ENCODE measurements around the gene CIB4.

Gene CIB4

DNA sequence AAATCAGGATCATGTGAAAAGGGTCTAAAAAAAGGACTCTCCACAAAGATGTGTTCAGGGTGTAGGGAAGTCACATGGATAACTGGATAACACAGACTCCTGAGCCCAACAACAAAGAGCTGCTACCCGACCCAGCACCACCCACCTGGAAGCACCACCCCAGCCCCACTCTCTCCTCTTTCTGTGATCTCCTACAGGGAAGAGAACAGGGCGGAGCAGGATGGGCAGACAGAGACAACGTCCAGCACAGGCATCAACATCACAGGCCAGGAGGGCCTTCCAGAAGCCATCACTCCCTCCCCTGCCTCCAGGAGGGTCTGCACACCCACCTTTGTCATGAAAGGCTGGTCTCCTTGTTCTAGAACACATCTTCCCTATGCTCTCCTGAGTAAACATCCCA lies 1.3 kb upstream of the CIB4 start:
- DNase-seq (ENCODE audit: low read depth), result no peak

GRCh38 chr2:26640331-26640745 lies 828 bp downstream of the CIB4 start:
- no peak for DNase-seq (ENCODE audit: low read depth)

GRCh38 chr2:26639685-26640243 lies 1.4 kb downstream of the CIB4 start:
- no peak for DNase-seq (ENCODE audit: low read depth)

DNA sequence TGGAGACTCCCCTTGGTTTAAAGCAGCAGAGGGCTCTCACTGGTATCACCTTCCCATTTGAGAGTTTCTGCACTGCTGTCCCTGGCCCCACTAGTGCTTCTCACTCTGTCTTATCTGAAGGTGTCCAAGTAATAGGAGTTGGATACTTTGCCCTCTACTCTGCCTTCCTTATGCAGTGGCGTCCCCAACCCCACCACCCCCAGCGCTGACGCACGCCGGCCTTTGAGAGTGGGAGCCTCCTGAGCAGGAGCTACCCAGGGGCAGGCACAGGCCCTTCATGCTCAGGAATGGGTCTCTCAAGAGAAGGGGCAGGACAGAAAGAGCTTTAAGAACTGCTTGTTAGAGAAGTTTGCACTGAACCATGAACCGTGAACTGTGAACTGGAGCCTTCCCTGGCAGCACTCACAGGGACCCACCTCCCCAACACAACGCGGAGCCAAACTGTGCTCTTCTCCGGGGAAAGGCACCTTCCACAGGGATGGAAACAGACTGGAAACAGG lies 3.3 kb downstream of the CIB4 start:
- DNase-seq (ENCODE audit: low read depth), result no peak

GRCh38 chr2:26636935-26637334 lies 4.2 kb downstream of the CIB4 start:
- DNase-seq (ENCODE audit: low read depth), result no peak

GRCh38 chr2:26635401-26635800 lies 5.8 kb downstream of the CIB4 start:
- no peak for DNase-seq (ENCODE audit: low read depth)

- no peak for DNase-seq (ENCODE audit: low read depth)
Observed at GRCh38 chr2:26634636-26635230, 6.4 kb downstream of the CIB4 start.

DNA sequence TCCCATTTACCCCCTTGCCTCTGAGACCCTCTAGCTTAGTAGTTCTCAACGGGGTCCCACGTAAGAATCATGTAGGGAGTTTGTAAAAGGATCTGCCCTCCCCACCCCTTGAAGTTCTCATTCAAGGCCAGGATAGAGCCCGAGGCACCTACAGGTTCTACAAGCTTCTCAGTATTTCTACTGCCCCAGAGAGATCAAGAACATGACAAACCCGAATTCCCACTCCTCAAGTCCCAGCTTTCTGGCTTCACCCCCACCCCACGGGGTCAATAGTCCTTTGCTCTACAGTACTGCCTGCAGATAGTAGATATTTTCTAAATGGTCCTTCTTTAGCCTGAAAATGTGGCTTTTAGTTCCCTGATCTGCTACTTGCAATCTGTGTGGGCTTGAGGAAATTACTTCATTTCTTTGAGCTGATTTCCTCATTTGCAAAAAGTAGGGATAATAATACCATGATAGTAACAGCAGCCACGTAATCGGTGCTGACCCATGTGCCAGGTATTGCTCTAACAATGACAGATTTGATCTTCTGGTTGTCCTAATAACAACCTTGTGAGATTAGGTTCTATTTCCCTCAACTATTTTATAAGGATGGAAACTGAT lies 7.1 kb downstream of the CIB4 start:
- DNase-seq (ENCODE audit: low read depth), result no peak

GRCh38 chr2:26633351-26633945 lies 7.7 kb downstream of the CIB4 start:
- no peak for DNase-seq (ENCODE audit: low read depth)

DNA sequence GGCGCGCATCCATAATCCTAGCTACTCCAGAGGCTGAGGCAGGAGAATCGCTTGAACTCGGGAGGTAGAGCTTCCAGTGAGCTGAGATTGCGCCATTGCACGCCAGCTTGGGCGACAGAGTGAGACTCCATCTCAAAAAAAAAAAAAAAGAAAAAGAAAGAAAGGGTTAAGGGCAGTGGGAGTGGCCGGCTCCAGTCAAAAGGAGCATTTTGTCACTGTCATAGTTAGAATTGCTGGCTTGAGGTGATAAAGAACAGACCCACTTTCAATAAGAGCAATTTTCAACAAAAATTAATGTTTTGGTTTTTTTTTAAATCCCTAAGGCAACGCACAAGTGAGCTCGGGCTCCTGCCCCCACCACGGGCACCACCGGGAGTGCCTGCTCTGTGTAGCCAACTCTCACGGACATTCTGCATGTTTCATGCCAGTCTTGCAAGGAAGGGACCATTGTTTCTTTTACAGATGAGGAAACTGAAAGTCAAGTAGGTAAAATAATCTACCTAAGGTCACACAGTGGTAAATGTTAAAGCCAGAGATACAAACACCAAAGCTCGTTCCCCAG lies 8.5 kb downstream of the CIB4 start:
- no peak for DNase-seq (ENCODE audit: low read depth)

- no peak for DNase-seq (ENCODE audit: low read depth)
Observed at GRCh38 chr2:26631401-26632170, 9.6 kb downstream of the CIB4 start.

GRCh38 chr2:26630669-26631360 lies 10.4 kb downstream of the CIB4 start:
- no peak for DNase-seq (ENCODE audit: low read depth)

- no peak for DNase-seq (ENCODE audit: low read depth)
Observed at GRCh38 chr2:26630235-26630634, 10.9 kb downstream of the CIB4 start.

DNA sequence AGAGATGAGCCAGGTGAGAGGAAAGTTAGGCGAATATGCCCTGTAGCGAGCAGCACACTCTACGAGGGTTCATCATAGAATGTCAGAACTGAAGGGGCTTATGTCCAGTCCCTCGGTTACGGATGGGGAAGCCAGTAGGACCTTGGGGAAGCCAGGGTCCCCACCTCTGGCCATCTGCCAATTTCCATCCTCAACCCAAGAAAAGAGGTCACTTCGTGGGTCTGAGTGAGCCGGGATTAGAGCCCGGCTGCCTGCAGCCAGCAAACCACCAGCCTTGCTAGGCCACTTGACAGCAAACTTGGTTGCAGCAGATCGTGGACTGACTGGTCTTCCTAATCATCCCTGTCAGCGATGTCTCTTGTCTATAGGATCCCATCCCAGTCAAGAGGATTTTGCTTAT lies 11.4 kb downstream of the CIB4 start:
- no peak for DNase-seq (ENCODE audit: low read depth)

DNA sequence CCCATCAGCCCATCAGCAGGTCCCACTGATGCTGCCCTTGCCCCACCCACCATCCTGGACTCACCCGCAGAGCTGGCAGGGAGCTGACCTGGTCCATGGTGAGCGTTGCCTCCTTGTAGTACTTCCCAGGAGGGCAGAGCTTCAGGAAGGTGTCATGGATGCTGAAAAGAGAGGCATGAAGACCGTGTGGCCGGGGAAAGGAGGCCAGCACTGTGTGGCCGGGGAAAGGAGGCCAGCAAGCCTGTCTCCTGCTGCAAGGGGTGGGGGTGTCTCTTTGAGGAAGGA lies 11.9 kb downstream of the CIB4 start:
- no peak for DNase-seq (ENCODE audit: low read depth)

GRCh38 chr2:26628561-26629345 lies 12.4 kb downstream of the CIB4 start:
- no peak for DNase-seq (ENCODE audit: low read depth)

DNA sequence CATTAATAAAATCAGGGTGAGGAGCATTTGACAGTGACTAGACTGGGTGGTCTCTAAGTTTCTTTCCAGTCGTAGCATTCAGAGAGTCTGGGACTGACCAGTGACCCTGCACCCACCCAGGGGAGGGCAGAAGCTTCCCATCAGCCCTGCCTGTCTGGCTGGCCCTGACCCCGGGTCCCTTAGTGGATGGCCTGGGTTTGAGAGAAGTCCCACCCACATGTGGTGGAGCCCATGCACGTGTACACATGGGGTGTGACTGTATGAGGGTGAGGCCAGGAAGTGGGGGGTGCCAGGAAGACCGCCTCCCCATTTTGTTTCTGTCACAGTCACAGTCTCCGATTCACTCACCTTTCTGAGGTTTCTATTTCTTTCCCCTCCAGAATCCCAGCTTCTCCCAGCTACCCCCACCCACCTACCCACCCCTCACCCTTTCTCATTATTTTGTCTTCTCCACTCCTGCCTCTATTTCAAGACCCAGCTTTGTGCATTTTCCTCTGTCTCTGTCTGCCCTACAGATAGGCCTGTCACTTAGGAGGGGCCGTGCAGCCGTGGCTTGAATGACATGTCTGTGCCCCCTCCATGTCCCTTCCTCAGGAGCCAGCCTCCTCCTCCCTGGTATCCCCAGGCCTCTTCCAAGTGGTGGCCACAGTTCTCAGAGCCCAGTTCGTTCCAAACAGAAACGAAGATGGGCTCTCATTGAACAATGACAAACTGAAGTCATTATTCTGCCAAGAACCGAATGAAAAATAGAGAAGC lies 13.6 kb downstream of the CIB4 start:
- DNase-seq (ENCODE audit: low read depth), result no peak

- DNase-seq (ENCODE audit: low read depth), result no peak
Observed at GRCh38 chr2:26626606-26627005, 14.6 kb downstream of the CIB4 start.

DNA sequence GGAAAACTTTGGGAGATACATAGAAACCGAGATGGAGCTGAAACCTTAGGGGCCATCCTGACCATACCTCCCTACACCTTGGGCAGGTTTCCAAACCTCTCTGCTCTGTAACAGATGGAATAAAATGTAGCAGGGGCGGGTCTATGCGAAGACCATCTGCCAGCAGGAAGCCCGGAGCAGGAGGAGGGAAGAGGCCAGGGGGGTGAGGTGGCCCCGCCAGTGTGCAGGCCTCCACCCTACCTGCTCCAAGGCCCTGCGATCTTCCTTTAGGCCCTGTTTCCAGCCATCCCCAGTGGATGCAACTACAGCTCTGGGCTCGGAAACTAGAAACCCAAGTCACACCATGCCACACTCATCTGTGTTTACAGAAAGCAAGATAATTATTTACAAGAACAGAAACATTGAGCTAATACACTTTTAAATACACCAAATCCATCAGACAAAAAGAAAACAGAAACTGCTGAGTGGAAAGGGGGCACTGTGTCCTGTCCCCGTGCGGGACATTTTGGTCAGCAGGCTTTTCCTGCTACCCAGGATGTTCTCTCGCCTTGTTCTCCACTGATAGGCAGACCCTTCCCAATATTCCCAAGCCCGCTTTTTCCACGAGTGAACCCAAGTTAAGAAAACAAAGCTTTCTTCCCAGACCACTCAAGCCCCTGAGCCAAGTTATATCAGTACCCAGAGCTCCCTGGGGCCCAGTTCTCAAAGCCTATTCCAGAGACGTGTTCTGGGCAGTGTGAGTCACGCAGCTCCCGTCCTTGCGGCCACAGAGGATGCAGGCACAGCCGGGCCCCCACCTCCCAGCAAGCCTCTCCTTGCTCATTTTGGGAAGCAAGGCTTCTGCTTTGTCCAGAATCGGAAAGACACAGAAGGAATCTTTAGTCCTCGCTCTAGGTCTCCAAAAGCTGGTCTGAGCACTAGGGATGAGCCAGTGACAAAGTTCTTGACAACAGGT lies 17.3 kb downstream of the CIB4 start:
- no peak for DNase-seq (ENCODE audit: low read depth)

Data from stimulated activated CD8-positive, alpha-beta memory T cell treated with anti-CD3 and anti-CD28 coated beads, Interleukin-12 subunit alpha, Interleukin-12 subunit beta, amount 100 ng/mL, for 4 hours (primary cell).